SK-N-SH (cell line): ENCODE measurements around the gene STRIP2. TPM values are rescaled to one million over a fixed set of nuclear protein-coding genes. Genes with fewer than 3 reads are reported as not detected.

ENCODE experiments used
- CTCF ChIA-PET: fragments of 300-600, 350-600 bp; formaldehyde crosslinking; extraction: SDS; loops from one replicate; lab custom pipeline; 2021; lab: Yijun Ruan, JAX
- POLR2A ChIA-PET: fragments of 350-600 bp; sonication (Branson Sonifier 250); formaldehyde crosslinking; extraction: SDS; loops from one replicate; lab custom pipeline; 2020; ENCODE audit warnings: antibody characterized with exemption, inconsistent platforms; lab: Yijun Ruan, JAX
- DNase-seq: peaks from one replicate; pipeline ENCODE4 v3.0.0; 2012
- H2AFZ ChIP-seq: fragments of 200-600 bp; sonication (generic); 2 replicates; pipeline ENCODE4 v1.8.1; 2016; ENCODE audit warnings: antibody characterized with exemption, mild to moderate bottlenecking, low read depth
- H3F3A ChIP-seq: fragments of 200-600 bp; sonication (generic); replicated peaks from 2 replicates; pipeline ENCODE3; 2016; ENCODE audit warnings: antibody characterized with exemption, mild to moderate bottlenecking; ENCODE audit not compliant: insufficient read depth
- H3K27ac ChIP-seq, 2 experiments: fragments of 200-500 bp in 1 of 2; fragments of 200-600 bp in 1 of 2; sonication (Bioruptor generic) in 1 of 2; sonication (generic), shearing (Covaris generic) in 1 of 2; 2 replicates each; pipeline versions ENCODE4 v1.5.1 to v1.6.1; 2014 to 2016; ENCODE audit warnings: low read depth in 2 of 2, inconsistent platforms in 1 of 2, low read length in 1 of 2, mild to moderate bottlenecking in 1 of 2, mixed read lengths in 1 of 2
- H3K27me3 ChIP-seq: fragments of 200-600 bp; sonication (generic), shearing (Covaris generic); 2 replicates; pipeline ENCODE4 v1.6.1; 2016; ENCODE audit warnings: mixed run types; ENCODE audit not compliant: insufficient read depth
- H3K36me3 ChIP-seq, 2 experiments: fragments of 200-500 bp in 1 of 2; fragments of 200-600 bp in 1 of 2; sonication (Bioruptor generic) in 1 of 2; sonication (generic) in 1 of 2; replicated peaks in 1 of 2; 2 replicates each; pipeline versions ENCODE3 to v1.5.1; 2014 to 2016; ENCODE audit warnings: low read length in 1 of 2, mild to moderate bottlenecking in 1 of 2; ENCODE audit not compliant: insufficient read depth in 2 of 2, control insufficient read depth in 1 of 2
- H3K4me1 ChIP-seq, 2 experiments: fragments of 200-500 bp in 1 of 2; fragments of 200-600 bp in 1 of 2; sonication (Bioruptor generic) in 1 of 2; sonication (generic), shearing (Covaris generic) in 1 of 2; 2 replicates each; pipeline versions ENCODE4 v1.5.1 to v1.6.1; 2014 to 2016; ENCODE audit warnings: low read depth in 1 of 2, low read length in 1 of 2, mixed run types in 1 of 2; ENCODE audit not compliant: insufficient read depth in 2 of 2, control insufficient read depth in 1 of 2
- H3K4me2 ChIP-seq: fragments of 200-600 bp; sonication (generic), shearing (Covaris generic); 2 replicates; pipeline ENCODE4 v1.6.1; 2017; ENCODE audit warnings: mixed run types
- H3K4me3 ChIP-seq, 2 experiments: fragments of 200-500 bp in 1 of 2; fragments of 200-600 bp in 1 of 2; sonication (Bioruptor generic) in 1 of 2; sonication (generic), shearing (Covaris generic) in 1 of 2; 2 replicates each; pipeline versions ENCODE4 v1.5.1 to v1.8.1; 2014 to 2016; ENCODE audit warnings: low read depth in 2 of 2, inconsistent platforms in 1 of 2, low read length in 1 of 2, mild to moderate bottlenecking in 1 of 2, mixed read lengths in 1 of 2, moderate library complexity in 1 of 2
- H3K79me2 ChIP-seq: fragments of 200-600 bp; sonication (generic); 2 replicates; pipeline ENCODE4 v1.8.1; 2017; ENCODE audit warnings: mild to moderate bottlenecking; ENCODE audit not compliant: insufficient read depth
- H3K9ac ChIP-seq: fragments of 200-600 bp; sonication (generic); 2 replicates; pipeline ENCODE4 v1.6.1; 2017; ENCODE audit warnings: mixed run types
- H3K9me2 ChIP-seq: fragments of 200-600 bp; sonication (generic); 2 replicates; pipeline ENCODE4 v1.6.1; 2017; ENCODE audit warnings: mixed run types
- H3K9me3 ChIP-seq: fragments of 200-600 bp; sonication (generic); 2 replicates; pipeline ENCODE4 v1.6.1; 2017; ENCODE audit warnings: mixed run types, mild to moderate bottlenecking, moderate library complexity
- H4K20me1 ChIP-seq: fragments of 200-600 bp; sonication (generic); 2 replicates; pipeline ENCODE4 v1.6.1; 2017; ENCODE audit warnings: mild to moderate bottlenecking, mixed run types; ENCODE audit not compliant: insufficient read depth
- CTCF ChIP-seq: fragments of 200-600 bp; sonication (generic); IDR thresholded peaks from 2 replicates; pipeline ENCODE4 v1.6.1; 2017; ENCODE audit warnings: antibody characterized with exemption, mild to moderate bottlenecking, moderate library complexity
- ELF1 ChIP-seq: IDR thresholded peaks from 2 replicates; pipeline ENCODE4 v1.4.0; 2012
- EZH2phosphoT487 ChIP-seq: fragments of 200-600 bp; sonication (generic); IDR thresholded peaks from 2 replicates; pipeline ENCODE4 v1.6.1; 2017; ENCODE audit warnings: low read depth, mixed run types, mild to moderate bottlenecking, antibody characterized with exemption, moderate library complexity, borderline replicate concordance
- FOSL2 ChIP-seq: IDR thresholded peaks from 2 replicates; pipeline ENCODE4 v1.4.0; 2012; ENCODE audit warnings: low read depth, mild to moderate bottlenecking, moderate library complexity, borderline replicate concordance
- FOXM1 ChIP-seq: IDR thresholded peaks from 2 replicates; pipeline ENCODE4 v1.4.0; 2012; ENCODE audit warnings: low read depth, mild to moderate bottlenecking
- GABPA ChIP-seq: IDR thresholded peaks from 2 replicates; pipeline ENCODE4 v1.4.0; 2012; ENCODE audit warnings: low read depth, mild to moderate bottlenecking
- JUND ChIP-seq: IDR thresholded peaks from 2 replicates; pipeline ENCODE4 v1.4.0; 2012
- MAX ChIP-seq: IDR thresholded peaks from 2 replicates; pipeline ENCODE4 v1.4.0; 2012; ENCODE audit warnings: low read depth
- MEF2A ChIP-seq: IDR thresholded peaks from 2 replicates; pipeline ENCODE4 v1.4.0; 2012; ENCODE audit warnings: low read depth, borderline replicate concordance
- MXI1 ChIP-seq: IDR thresholded peaks from 2 replicates; pipeline ENCODE4 v1.6.1; 2012; ENCODE audit warnings: mild to moderate bottlenecking, low read depth, low read length, improper control_type of control experiment
- NFIC ChIP-seq: IDR thresholded peaks from 2 replicates; pipeline ENCODE4 v1.4.0; 2012; ENCODE audit warnings: borderline replicate concordance
- PBX3 ChIP-seq: IDR thresholded peaks from 2 replicates; pipeline ENCODE4; 2012
- RCOR1 ChIP-seq: fragments of 150-350 bp; IDR thresholded peaks from 2 replicates; pipeline ENCODE4 v1.6.1; 2017; ENCODE audit warnings: antibody characterized with exemption, low read length
- RFX5 ChIP-seq: IDR thresholded peaks from 2 replicates; pipeline ENCODE4 v1.6.1; 2012; ENCODE audit warnings: mild to moderate bottlenecking, improper control_type of control experiment, low read length
- RXRA ChIP-seq: IDR thresholded peaks from 2 replicates; pipeline ENCODE4 v1.4.0; 2012; ENCODE audit warnings: low read depth, mild to moderate bottlenecking, borderline replicate concordance
- SIN3A ChIP-seq: IDR thresholded peaks from 2 replicates; pipeline ENCODE4 v1.6.1; 2012; ENCODE audit warnings: low read depth, mild to moderate bottlenecking, low read length, moderate library complexity, borderline replicate concordance
- TAF1 ChIP-seq: IDR thresholded peaks from 2 replicates; pipeline ENCODE4 v1.6.1; 2012; ENCODE audit warnings: low read depth, mild to moderate bottlenecking, low read length, moderate library complexity, borderline replicate concordance
- TCF12 ChIP-seq: IDR thresholded peaks from 2 replicates; pipeline ENCODE4 v1.4.0; 2012
- TEAD4 ChIP-seq: IDR thresholded peaks from 2 replicates; pipeline ENCODE4 v1.4.0; 2012; ENCODE audit warnings: mild to moderate bottlenecking, borderline replicate concordance; ENCODE audit not compliant: insufficient read depth
- USF1 ChIP-seq: IDR thresholded peaks from 2 replicates; pipeline ENCODE4 v1.4.0; 2012; ENCODE audit warnings: low read depth, borderline replicate concordance
- YY1 ChIP-seq: IDR thresholded peaks from 2 replicates; pipeline ENCODE4 v1.4.0; 2012; ENCODE audit warnings: low read depth, mild to moderate bottlenecking
- ZBTB33 ChIP-seq: IDR thresholded peaks from 2 replicates; pipeline ENCODE4 v1.4.0; 2012; ENCODE audit warnings: low read depth, borderline replicate concordance
- WGBS: methylation state at CpG from one replicate; pipeline ENCODE4 v1.1.6; 2017; ENCODE audit warnings: low lambda C conversion rate; 5-methylcytosine and 5-hydroxymethylcytosine counted together
- polyA plus RNA-seq, 3 experiments: library from polyadenylated mRNA; depleted of rRNA; stranded (reverse); fragments of >200 nt; gene quantifications; 2 replicates each; pipeline ENCODE4 v1.2.3, GENCODE V29; 2012

STRIP2 gene
- polyA plus RNA-seq, 1 of the 3 experiments (the other 2 are of a cell fraction): 4.9 TPM

GRCh38 chr7:129503725-129504124, 69.5 kb downstream of the STRIP2 start:
- Histone ChIP-seq H3K79me2 (no peaks in the 10 kb centered on the region), H3K27me3 (no peaks in the 10 kb centered on the region), H3K36me3 (no peaks in the 10 kb centered on the region), H3K9ac (no peak overlapping the region), H3K27ac (no peak overlapping the region), H3F3A (no peaks in the 10 kb centered on the region), H3K4me1 (peaks cover 0 to 7% of the 10 kb centered on the region in 2 experiments; a peak in 1 of 4 replicates), H4K20me1 (no peaks in the 10 kb centered on the region), H3K4me2 (no peak overlapping the region), H3K4me3 (no peak overlapping the region), H3K9me2 (no peaks in the 10 kb centered on the region), H3K9me3 (no peaks in the 10 kb centered on the region), H2AFZ (no peak overlapping the region)
- ChIA-PET POLR2A (interaction anchor here (1.0 kb wide), 1 partner anchor 108 kb away, joined by 3 read pairs; no protein-coding TSS in a partner anchor), CTCF (interaction anchor here (0.6 to 1.8 kb wide), 8 partner anchors 11 to 161 kb away, joined by 3 to 6 read pairs (median 3); no protein-coding TSS in a partner anchor)
- 99% methylated on average over 8 of the region's 8 CpGs for WGBS
- DNase-seq: no peak
- no peak for TF ChIP-seq NFIC
- TF ChIP-seq RFX5: no peak
- TF ChIP-seq USF1: no peak
- no peak for TF ChIP-seq MAX
- TF ChIP-seq MXI1: no peak

GRCh38 chr7:129512192-129512591, 78.0 kb downstream of the STRIP2 start:
- Histone ChIP-seq H3K9me2 (no peaks in the 10 kb centered on the region), H3K9ac (no peak overlapping the region), H3K4me3 (no peak overlapping the region), H3K27me3 (no peaks in the 10 kb centered on the region), H3K79me2 (no peaks in the 10 kb centered on the region), H3K4me2 (no peak overlapping the region), H4K20me1 (no peaks in the 10 kb centered on the region), H3K27ac (no peak overlapping the region), H2AFZ (no peak overlapping the region), H3K4me1 (no peaks in the 10 kb centered on the region), H3F3A (no peaks in the 10 kb centered on the region), H3K9me3 (no peaks in the 10 kb centered on the region), H3K36me3 (no peaks in the 10 kb centered on the region)
- WGBS: 87% methylated on average over 8 of the region's 8 CpGs
- TF ChIP-seq MEF2A (no peak), YY1 (no peak), ELF1 (no peak), JUND (no peak), RFX5 (no peak), CTCF (no peak), PBX3 (no peak), ZBTB33 (no peak), SIN3A (no peak), TAF1 (no peak), FOSL2 (no peak), MAX (no peak), TEAD4 (no peak), NFIC (no peak), GABPA (no peak), EZH2phosphoT487 (no peak), RXRA (no peak), FOXM1 (no peak), TCF12 (no peak), RCOR1 (no peak)
- ChIA-PET CTCF (interaction anchor here (1.7 kb wide), 1 partner anchor 93 kb away, joined by 3 read pairs; no protein-coding TSS in a partner anchor), POLR2A (no interaction called here)
- DNase-seq: no peak
